H1 (cell line): ENCODE data around the gene PRUNE1.

Source experiments
- CBX5 ChIP-seq: fragments of 300-800, 300-1000 bp; sonication (generic); IDR thresholded peaks from 2 replicates; pipeline ENCODE4 v1.7.1; 2016; ENCODE audit warnings: antibody characterized with exemption, low read length, low read depth
- CHD1 ChIP-seq: IDR thresholded peaks from 2 replicates; pipeline ENCODE4 v1.6.1; 2012; ENCODE audit warnings: low read depth, low read length, improper control_type of control experiment
- CHD2 ChIP-seq: IDR thresholded peaks from 2 replicates; pipeline ENCODE4 v1.6.1; 2012; ENCODE audit warnings: low read length, improper control_type of control experiment
- EP300 ChIP-seq, 2 experiments: IDR thresholded peaks; 1 replicate in 1 of 2; 2 replicates in 1 of 2; pipeline ENCODE4 v1.6.1; 2011 to 2012; ENCODE audit warnings: low read depth in 2 of 2, low read length in 2 of 2, mild to moderate bottlenecking in 2 of 2, borderline replicate concordance in 1 of 2, inconsistent platforms in 1 of 2, moderate library complexity in 1 of 2
- FOSL1 ChIP-seq: IDR thresholded peaks from 2 replicates; pipeline ENCODE4 v1.6.1; 2011; ENCODE audit warnings: mild to moderate bottlenecking, low read depth, low read length, moderate library complexity; ENCODE audit not compliant: insufficient read depth
- PHF8 ChIP-seq: fragments of 200-600 bp; sonication (generic); conservative IDR thresholded peaks from 2 replicates; pipeline ENCODE4 v1.7.1; 2012; ENCODE audit warnings: low read depth, mild to moderate bottlenecking, inconsistent platforms, low read length, moderate library complexity
- POLR2A ChIP-seq, 2 experiments: IDR thresholded peaks; 1 replicate in 1 of 2; 2 replicates in 1 of 2; pipeline ENCODE4 v1.6.1; 2011; ENCODE audit warnings: low read depth in 2 of 2, low read length in 2 of 2, mild to moderate bottlenecking in 2 of 2; ENCODE audit errors: control extremely low read depth in 1 of 2
- TF ChIP-seq, protein P1 (sequence below), 3 experiments: IDR thresholded peaks; 1 replicate in 2 of 3; 2 replicates in 1 of 3; pipeline versions ENCODE4 v1.5.1 to v1.6.1; 2011; ENCODE audit warnings: low read length in 3 of 3, mild to moderate bottlenecking in 3 of 3, inconsistent platforms in 2 of 3, low read depth in 1 of 3, moderate library complexity in 1 of 3; ENCODE audit not compliant: insufficient read depth in 1 of 3; ENCODE audit errors: control extremely low read depth in 1 of 3

DNA sequence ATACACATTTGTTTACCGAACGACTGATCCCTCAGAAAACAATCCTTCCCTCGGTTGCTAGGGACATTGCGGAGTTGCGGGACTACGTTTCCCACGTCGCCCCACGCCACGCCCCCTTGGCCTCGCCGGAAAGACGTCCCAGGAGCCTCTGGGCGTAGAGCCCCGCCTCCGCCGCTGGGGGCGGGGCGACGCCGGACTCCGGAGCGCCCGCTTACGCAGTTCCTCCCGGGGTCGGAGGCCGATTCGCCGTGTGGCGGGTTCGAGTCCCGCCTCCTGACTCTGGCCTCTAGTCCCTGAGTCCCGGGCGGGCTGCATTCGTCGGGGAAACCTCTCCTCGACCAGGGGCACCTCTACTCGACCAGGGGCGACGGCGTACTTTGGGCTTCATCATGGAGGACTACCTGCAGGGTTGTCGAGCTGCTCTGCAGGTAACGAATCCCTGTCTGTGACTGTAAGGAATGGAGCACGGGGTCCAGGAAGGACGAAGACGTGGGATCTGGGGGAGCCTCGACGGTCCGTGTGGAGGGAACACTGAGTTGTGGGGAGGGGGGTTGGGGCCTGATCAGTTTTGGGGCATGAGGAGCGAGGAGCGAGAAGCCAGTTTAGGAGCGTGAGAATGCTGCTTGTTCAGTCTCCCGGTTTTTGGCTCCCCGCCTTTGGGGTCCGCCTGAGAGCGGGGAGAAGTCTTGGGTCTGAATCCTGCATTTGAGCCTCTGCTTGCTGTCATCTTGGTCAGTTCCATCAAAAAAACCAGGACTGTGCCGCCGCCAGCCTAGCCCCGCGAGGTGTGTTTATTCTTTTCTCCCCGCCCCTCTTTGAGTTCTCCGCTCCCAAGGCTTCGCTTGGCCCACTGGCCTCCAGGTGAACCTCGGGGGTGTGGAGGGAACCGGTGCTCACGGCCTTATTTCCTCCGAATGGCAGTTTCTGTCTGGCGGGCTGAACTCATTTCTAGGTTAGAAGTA lies at the start of gene PRUNE1:
- TF ChIP-seq EP300 (IDR thresholded peaks at IDR 0.05; ENCODE audit: borderline replicate concordance in 1 of 2, low read depth in 2 of 2, low read length in 2 of 2) (no peak), CHD2 (no peak; the same call in 1 of the 2 replicates), POLR2A (IDR thresholded peaks at IDR 0.05; ENCODE audit: control extremely low read depth in 1 of 2, low read depth in 2 of 2, low read length in 2 of 2) (peak in 1 of 2 experiments; percentile 35; a peak in 1 of 3 replicates), CBX5 (no peak), PHF8 (peak; percentile 70), FOSL1 (no peak), CHD1 (no peak; the same call in 1 of the 2 replicates)
- TF ChIP-seq, protein P1, sequence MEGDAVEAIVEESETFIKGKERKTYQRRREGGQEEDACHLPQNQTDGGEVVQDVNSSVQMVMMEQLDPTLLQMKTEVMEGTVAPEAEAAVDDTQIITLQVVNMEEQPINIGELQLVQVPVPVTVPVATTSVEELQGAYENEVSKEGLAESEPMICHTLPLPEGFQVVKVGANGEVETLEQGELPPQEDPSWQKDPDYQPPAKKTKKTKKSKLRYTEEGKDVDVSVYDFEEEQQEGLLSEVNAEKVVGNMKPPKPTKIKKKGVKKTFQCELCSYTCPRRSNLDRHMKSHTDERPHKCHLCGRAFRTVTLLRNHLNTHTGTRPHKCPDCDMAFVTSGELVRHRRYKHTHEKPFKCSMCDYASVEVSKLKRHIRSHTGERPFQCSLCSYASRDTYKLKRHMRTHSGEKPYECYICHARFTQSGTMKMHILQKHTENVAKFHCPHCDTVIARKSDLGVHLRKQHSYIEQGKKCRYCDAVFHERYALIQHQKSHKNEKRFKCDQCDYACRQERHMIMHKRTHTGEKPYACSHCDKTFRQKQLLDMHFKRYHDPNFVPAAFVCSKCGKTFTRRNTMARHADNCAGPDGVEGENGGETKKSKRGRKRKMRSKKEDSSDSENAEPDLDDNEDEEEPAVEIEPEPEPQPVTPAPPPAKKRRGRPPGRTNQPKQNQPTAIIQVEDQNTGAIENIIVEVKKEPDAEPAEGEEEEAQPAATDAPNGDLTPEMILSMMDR (IDR thresholded peaks at IDR 0.05; ENCODE audit: control extremely low read depth in 1 of 3, insufficient read depth in 1 of 3, low read depth in 1 of 3, low read length in 3 of 3), result no peak
